Measurements from ENCODE around the gene ZG16. TPM values are rescaled to one million over a fixed set of nuclear protein-coding genes. Genes with fewer than 3 reads are reported as not detected.
A peak's percentile ranks its signal among the peaks of the same experiment; 100 is the strongest.
"Not testable (repeated sequence)": the region's sequence is repeated elsewhere in the genome, so short reads cannot be mapped to it uniquely, and the experiment has no call there.

The ZG16 gene
- total RNA-seq, 1 donor from 2014 or later = not detected

DNA sequence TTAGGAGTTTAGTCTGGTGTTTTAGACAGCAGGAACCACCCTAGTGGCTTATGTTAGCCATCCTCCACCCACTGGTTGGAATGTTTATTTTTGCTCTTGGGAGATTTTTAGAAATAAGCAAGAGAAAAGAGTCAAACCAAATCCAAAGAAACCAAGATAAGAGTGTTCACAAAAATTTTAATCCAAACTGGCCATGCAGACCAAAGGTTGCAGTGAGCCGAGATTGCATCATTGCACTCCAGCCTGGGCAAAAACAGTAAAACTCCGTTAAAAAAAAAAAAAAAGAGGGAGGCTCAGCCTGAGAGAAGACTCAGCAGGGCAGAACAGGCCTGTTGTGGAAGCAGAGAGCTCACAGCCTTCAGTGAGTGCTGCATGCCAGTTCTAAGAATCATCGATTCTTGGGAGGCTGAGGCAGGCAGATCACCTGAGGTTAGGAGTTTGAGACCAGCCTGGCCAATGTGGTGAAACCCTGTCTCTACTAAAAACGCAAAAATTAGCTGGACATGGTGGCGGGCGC, 20.0 kb upstream of the ZG16 start:
- Histone ChIP-seq H3K27me3 (ENCODE audit: low read depth) (no peaks in the 10 kb centered on the region), H3K4me3 (no peak overlapping the region), H3K27ac (no peak overlapping the region), H3K36me3 (no peaks in the 10 kb centered on the region), H3K4me1 (peaks cover 11% of the 10 kb centered on the region), H3K9me3 (no peaks in the 10 kb centered on the region)
- DNase-seq (no peak), ATAC-seq (peak; percentile 33 to 53)
- intact Hi-C loops (cut with DNase I) = no loop called here
- TF ChIP-seq, protein P1, sequence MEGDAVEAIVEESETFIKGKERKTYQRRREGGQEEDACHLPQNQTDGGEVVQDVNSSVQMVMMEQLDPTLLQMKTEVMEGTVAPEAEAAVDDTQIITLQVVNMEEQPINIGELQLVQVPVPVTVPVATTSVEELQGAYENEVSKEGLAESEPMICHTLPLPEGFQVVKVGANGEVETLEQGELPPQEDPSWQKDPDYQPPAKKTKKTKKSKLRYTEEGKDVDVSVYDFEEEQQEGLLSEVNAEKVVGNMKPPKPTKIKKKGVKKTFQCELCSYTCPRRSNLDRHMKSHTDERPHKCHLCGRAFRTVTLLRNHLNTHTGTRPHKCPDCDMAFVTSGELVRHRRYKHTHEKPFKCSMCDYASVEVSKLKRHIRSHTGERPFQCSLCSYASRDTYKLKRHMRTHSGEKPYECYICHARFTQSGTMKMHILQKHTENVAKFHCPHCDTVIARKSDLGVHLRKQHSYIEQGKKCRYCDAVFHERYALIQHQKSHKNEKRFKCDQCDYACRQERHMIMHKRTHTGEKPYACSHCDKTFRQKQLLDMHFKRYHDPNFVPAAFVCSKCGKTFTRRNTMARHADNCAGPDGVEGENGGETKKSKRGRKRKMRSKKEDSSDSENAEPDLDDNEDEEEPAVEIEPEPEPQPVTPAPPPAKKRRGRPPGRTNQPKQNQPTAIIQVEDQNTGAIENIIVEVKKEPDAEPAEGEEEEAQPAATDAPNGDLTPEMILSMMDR (IDR thresholded peaks at IDR 0.05) = no peak

DNA sequence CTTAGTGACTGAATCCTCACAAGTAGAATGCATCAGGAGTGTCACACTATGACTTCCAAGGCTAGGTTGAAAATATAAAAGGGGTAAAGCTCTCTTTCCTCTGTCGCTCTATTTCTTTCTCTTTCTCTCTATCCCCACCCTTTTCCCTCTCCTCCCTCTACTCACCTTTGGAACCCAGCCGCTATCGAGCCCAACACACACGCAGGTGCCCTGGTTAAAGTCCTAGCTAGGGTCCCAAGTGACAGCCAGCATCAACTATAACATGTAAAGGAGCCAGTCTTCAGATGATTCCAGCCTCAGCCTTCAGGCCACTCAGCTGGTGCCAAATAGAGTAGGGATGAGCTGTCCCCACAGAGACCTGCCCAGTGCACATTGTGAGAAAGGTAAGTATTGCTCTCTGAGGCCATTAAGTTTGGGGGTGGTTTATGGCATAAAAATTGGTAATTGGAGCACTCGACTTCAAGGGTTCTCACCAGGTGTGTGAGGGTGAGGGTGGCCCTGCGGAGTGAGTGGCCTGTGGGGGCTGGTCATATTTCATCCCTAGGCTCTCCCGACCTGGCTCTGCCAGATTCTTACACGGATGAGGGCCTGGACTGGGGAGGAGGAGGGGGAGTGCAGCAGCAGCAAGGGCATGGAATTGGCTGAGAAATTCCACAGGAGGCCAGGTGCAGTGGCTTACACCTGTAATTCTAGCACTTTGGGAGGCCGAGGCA, 17.3 kb upstream of the ZG16 start:
- intact Hi-C loops (cut with DNase I) = no loop called here
- no peak overlapping the region for H3K4me3 ChIP-seq
- no peak overlapping the region for H3K27ac ChIP-seq
- no peaks in the 10 kb centered on the region for H3K36me3 ChIP-seq
- no peak for DNase-seq
- peak in 1 of 2 donors; percentile 66 for ATAC-seq
- H3K9me3 ChIP-seq = no peaks in the 10 kb centered on the region
- no peaks in the 10 kb centered on the region for H3K27me3 ChIP-seq (ENCODE audit: low read depth)
- TF ChIP-seq, protein P1 (IDR thresholded peaks at IDR 0.05) = no peak
- peaks cover 11% of the 10 kb centered on the region for H3K4me1 ChIP-seq

DNA sequence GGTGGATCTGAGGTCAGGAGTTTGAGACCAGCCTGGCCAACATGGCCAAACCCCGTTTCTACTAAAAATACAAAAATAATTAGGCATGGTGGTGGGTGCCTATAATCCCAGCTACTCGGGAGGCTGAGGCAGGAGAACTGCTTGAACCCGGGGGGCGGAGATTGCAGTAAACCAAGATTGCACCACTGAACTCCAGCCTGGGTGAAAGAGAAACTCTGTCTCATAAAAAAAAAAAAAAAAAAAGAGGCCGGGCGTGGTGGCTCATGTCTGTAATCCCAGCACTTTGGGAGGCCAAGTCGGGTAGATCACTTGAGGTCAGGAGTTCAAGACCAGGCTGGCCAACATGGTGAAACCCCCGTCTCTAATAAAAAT, 16.8 kb upstream of the ZG16 start:
- H3K36me3 ChIP-seq; ATAC-seq; H3K9me3 ChIP-seq; H3K27me3 ChIP-seq (ENCODE audit: low read depth); intact Hi-C loops (cut with DNase I); H3K4me3 ChIP-seq; DNase-seq; H3K27ac ChIP-seq: not testable (repeated sequence)
- peaks cover 11% of the 10 kb centered on the region for H3K4me1 ChIP-seq

DNA sequence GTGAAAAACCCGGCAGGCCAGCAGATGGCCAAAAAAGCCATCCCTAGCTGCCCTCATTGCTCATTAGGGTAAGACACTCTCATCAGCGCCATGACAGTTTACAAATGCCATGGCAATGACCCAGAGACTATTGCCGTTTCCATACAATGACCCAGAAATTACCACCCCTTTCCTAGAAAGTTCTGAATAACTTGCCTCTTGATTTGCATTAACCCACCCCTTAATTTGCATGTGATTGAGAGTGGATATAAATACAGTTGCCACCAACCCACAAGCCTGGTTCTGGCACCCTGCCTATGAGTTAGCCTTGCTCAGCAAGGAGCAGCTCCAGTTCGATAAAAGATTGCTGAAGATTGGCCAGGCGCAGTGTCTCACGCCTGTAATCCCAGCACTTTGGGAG, 16.2 kb upstream of the ZG16 start:
- H3K4me1 ChIP-seq = peaks cover 11% of the 10 kb centered on the region
- TF ChIP-seq, protein P1 (IDR thresholded peaks at IDR 0.05) = no peak
- no peak overlapping the region for H3K27ac ChIP-seq
- H3K9me3 ChIP-seq = no peaks in the 10 kb centered on the region
- intact Hi-C loops (cut with DNase I) = no loop called here
- no peaks in the 10 kb centered on the region for H3K27me3 ChIP-seq (ENCODE audit: low read depth)
- no peaks in the 10 kb centered on the region for H3K36me3 ChIP-seq
- DNase-seq = no peak
- ATAC-seq = no peak
- H3K4me3 ChIP-seq = no peak overlapping the region

DNA sequence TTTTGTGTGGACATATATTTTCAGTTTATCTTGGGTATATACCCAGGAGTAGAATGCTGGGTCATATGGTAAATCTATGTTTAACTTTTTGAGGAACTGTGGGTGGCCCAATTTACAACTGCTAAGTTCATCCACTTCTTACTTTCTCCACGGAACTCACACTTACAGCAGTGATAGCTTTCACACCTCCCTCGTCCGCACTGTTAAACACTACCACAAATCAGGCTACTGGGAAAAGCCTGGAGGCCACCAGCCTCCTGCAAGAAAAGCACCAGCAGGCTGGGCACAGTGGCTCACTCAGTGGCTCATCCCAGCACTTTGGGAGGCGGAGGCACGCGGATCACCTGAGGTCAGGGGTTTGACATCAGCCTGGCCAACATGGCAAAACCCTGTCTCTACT, 14.7 kb upstream of the ZG16 start:
- Histone ChIP-seq H3K27ac (no peak overlapping the region), H3K27me3 (ENCODE audit: low read depth) (no peaks in the 10 kb centered on the region), H3K4me1 (peaks cover under 1% of the 10 kb centered on the region), H3K36me3 (no peaks in the 10 kb centered on the region), H3K4me3 (no peak overlapping the region), H3K9me3 (no peaks in the 10 kb centered on the region)
- TF ChIP-seq, protein P1 (IDR thresholded peaks at IDR 0.05) = no peak
- intact Hi-C loops (cut with DNase I) = no loop called here
- no peak for ATAC-seq
- no peak for DNase-seq
